ENCODE data around the gene B4GALNT3.

B4GALNT3 gene

DNA sequence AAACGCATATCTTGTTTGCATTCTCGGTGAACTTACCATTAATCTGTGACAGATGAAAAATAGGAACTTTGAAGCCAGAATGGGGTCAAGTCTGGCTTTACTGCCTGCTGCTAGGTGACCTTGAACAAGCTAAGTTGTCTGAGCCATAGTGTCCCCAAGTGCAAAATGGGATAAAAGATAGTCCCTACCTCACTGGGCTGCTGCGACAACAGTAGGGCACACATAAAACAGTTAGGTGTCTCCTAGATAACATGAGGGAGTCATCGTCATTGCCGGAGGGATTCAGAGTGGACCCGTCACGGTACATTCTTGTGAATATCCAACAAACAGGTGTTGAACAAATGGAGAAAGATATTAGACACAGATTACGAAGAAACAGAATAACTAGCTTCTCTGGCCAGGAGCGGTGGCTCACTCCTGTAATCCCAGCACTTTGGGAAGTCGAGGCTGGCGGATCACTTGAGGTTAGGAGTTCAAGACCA lies 132.3 kb downstream of the B4GALNT3 start:
- TF ChIP-seq REST (IDR thresholded peaks at IDR 0.05; ENCODE audit: insufficient read depth in 1 of 2, low read depth in 2 of 2, low read length in 2 of 2) (no peak), SIN3A (IDR thresholded peaks at IDR 0.05; ENCODE audit: borderline replicate concordance, insufficient read depth, low read length) (no peak), FOXP2 (optimal IDR thresholded peaks at IDR 0.05; ENCODE audit: borderline replicate concordance, extremely low read depth, extremely low read length, insufficient read depth) (no peak), TAF1 (IDR thresholded peaks at IDR 0.05; ENCODE audit: borderline replicate concordance, insufficient read depth, low read length) (no peak), POLR2AphosphoS5 (IDR thresholded peaks at IDR 0.05; ENCODE audit: low read depth, low read length) (no peak)

- TF ChIP-seq FOXP2 (optimal IDR thresholded peaks at IDR 0.05; ENCODE audit: borderline replicate concordance, extremely low read depth, extremely low read length, insufficient read depth) (no peak), REST (IDR thresholded peaks at IDR 0.05; ENCODE audit: insufficient read depth in 1 of 2, low read depth in 2 of 2, low read length in 2 of 2) (no peak), POLR2AphosphoS5 (IDR thresholded peaks at IDR 0.05; ENCODE audit: low read depth, low read length) (no peak), TAF1 (IDR thresholded peaks at IDR 0.05; ENCODE audit: borderline replicate concordance, insufficient read depth, low read length) (no peak), SIN3A (IDR thresholded peaks at IDR 0.05; ENCODE audit: borderline replicate concordance, insufficient read depth, low read length) (no peak)
Measured at GRCh38 chr12:593396-594270, 133.9 kb downstream of the B4GALNT3 start.

DNA sequence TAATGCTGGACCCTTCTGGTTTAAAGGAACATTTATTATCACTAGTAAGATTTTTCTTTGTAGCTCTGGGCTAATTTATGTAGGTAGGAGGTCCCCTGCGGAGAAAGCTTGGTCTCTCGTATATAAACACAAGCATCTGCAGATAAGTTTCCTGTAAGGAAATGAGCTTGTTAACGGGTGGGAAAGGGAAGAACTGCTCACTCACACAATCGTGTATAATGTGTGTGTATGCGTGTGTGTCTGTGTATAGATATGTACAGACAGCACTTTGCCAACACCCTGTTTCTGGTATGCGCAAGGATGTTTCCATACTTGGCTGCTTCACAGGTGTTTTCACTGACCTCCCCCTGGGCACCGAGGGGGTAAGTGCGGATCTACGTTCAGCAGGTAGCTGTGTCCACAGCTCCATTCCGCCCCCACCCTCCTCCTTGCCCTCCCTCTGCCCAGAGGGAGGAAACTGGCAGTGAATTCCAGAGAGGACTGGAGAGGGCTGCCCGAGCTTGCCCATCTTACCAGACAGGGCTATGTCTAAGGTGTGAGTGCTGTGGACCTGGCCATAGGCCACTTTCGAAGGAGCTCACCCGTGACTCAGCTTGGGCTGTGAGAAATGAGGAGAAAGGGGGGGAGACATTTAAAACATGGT lies 138.3 kb downstream of the B4GALNT3 start:
- TF ChIP-seq TAF1 (IDR thresholded peaks at IDR 0.05; ENCODE audit: borderline replicate concordance, insufficient read depth, low read length): no peak
- no peak for TF ChIP-seq FOXP2 (optimal IDR thresholded peaks at IDR 0.05; ENCODE audit: borderline replicate concordance, extremely low read depth, extremely low read length, insufficient read depth)
- TF ChIP-seq REST (IDR thresholded peaks at IDR 0.05; ENCODE audit: insufficient read depth in 1 of 2, low read depth in 2 of 2, low read length in 2 of 2): no peak
- TF ChIP-seq SIN3A (IDR thresholded peaks at IDR 0.05; ENCODE audit: borderline replicate concordance, insufficient read depth, low read length): no peak
- TF ChIP-seq POLR2AphosphoS5 (IDR thresholded peaks at IDR 0.05; ENCODE audit: low read depth, low read length): no peak

- TF ChIP-seq TAF1 (IDR thresholded peaks at IDR 0.05; ENCODE audit: borderline replicate concordance, insufficient read depth, low read length) (no peak), REST (IDR thresholded peaks at IDR 0.05; ENCODE audit: insufficient read depth in 1 of 2, low read depth in 2 of 2, low read length in 2 of 2) (no peak), FOXP2 (optimal IDR thresholded peaks at IDR 0.05; ENCODE audit: borderline replicate concordance, extremely low read depth, extremely low read length, insufficient read depth) (no peak), POLR2AphosphoS5 (IDR thresholded peaks at IDR 0.05; ENCODE audit: low read depth, low read length) (no peak), SIN3A (IDR thresholded peaks at IDR 0.05; ENCODE audit: borderline replicate concordance, insufficient read depth, low read length) (no peak)
Measured at GRCh38 chr12:599756-600155, 140.0 kb downstream of the B4GALNT3 start.

Measured in PFSK-1 (cell line).